ENCODE data around the gene PLCB4.

DNA sequence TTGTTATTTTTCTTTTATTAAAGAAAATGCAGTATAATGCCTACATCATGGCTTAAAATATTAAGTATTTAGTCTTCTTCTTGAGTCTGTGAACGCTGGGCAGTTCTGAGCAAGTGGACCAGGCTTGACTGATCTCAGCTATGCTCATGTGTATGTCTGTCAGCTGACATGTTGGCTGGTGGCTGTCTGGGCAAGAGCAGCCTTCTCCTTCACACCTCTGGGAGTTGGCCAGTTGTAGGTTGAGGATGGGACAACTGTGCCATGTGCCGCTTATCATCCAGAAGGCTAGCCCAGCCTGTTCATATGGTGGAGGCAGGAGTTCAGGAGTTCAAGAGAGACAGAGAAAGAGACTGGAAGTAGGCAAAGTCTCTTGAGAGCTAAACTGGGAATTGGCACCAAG is 175.9 kb downstream of the PLCB4 start:
- TF ChIP-seq, protein P1, sequence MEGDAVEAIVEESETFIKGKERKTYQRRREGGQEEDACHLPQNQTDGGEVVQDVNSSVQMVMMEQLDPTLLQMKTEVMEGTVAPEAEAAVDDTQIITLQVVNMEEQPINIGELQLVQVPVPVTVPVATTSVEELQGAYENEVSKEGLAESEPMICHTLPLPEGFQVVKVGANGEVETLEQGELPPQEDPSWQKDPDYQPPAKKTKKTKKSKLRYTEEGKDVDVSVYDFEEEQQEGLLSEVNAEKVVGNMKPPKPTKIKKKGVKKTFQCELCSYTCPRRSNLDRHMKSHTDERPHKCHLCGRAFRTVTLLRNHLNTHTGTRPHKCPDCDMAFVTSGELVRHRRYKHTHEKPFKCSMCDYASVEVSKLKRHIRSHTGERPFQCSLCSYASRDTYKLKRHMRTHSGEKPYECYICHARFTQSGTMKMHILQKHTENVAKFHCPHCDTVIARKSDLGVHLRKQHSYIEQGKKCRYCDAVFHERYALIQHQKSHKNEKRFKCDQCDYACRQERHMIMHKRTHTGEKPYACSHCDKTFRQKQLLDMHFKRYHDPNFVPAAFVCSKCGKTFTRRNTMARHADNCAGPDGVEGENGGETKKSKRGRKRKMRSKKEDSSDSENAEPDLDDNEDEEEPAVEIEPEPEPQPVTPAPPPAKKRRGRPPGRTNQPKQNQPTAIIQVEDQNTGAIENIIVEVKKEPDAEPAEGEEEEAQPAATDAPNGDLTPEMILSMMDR (conservative IDR thresholded peaks at IDR 0.05; ENCODE audit: low read length): no peak
- TF ChIP-seq EZH2phosphoT487 (IDR thresholded peaks at IDR 0.05; ENCODE audit: borderline replicate concordance): no peak
